Thyroid gland (tissue), 4 donors: ENCODE results near the gene IRF2. TPM values are rescaled to one million over a fixed set of nuclear protein-coding genes. Genes with fewer than 3 reads are reported as not detected.

Source experiments
- DNase-seq, 2 donors: peaks; one replicate each; pipeline ENCODE4 v3.0.0-alpha.2; 2019
- H3K27ac ChIP-seq, 3 donors: fragments of 200-600 bp; sonication (generic); 1 replicate in 2 of 3; 2 replicates in 1 of 3; pipeline ENCODE4 v1.5.1; 2016 to 2019; ENCODE audit warnings: mild to moderate bottlenecking in 1 of 3, moderate library complexity in 1 of 3
- H3K27me3 ChIP-seq: fragments of 200-600 bp; sonication (generic); one replicate; pipeline ENCODE4 v1.5.1; 2019
- H3K36me3 ChIP-seq, 2 donors: fragments of 200-600 bp; sonication (generic); one replicate each; pipeline ENCODE4 v1.5.1; 2016 to 2019
- H3K4me1 ChIP-seq, 2 donors: fragments of 200-600 bp; sonication (generic); one replicate each; pipeline ENCODE4 v1.5.1; 2017 to 2019
- H3K4me3 ChIP-seq, 3 donors: fragments of 200-600 bp; sonication (generic); replicated peaks in 1 of 3; 1 replicate in 2 of 3; 2 replicates in 1 of 3; pipeline ENCODE4 v1.5.1; 2016; ENCODE audit warnings: mild to moderate bottlenecking in 1 of 3
- H3K9me3 ChIP-seq: fragments of 200-600 bp; sonication (generic); one replicate; pipeline ENCODE4 v1.5.1; 2017
- POLR2A ChIP-seq, 2 donors: fragments of 450-650 bp; IDR thresholded peaks; one replicate each; pipeline ENCODE4 v1.6.1; 2017; ENCODE audit warnings: antibody characterized with exemption in 2 of 2, mild to moderate bottlenecking in 2 of 2, moderate library complexity in 1 of 2
- WGBS, 2 donors: methylation state at CpG; one replicate each; pipeline ENCODE4 v1.1.5; 2017; 5-methylcytosine and 5-hydroxymethylcytosine counted together
- intact Hi-C: fragments of 100-400 bp; cut with DNase I; formaldehyde crosslinking; loops from one replicate; pipeline ENCODE4 v1.15.1; 2023
- total RNA-seq, 4 donors: library from RNA; depleted of rRNA; stranded (reverse); fragments of >200 nt; gene quantifications; one replicate each; pipeline ENCODE4 v1.2.3, GENCODE V29; 2016
- TF ChIP-seq, protein P1 (sequence below), 6 experiments: fragments of 200-600 bp in 3 of 6; fragments of 450-650 bp in 3 of 6; sonication (generic) in 3 of 6; IDR thresholded peaks; one replicate each; pipeline ENCODE4 v1.5.1; 2016 to 2019; ENCODE audit warnings: antibody characterized with exemption in 6 of 6, mild to moderate bottlenecking in 2 of 6, inconsistent platforms in 1 of 6, moderate library complexity in 1 of 6

The IRF2 gene
- total RNA-seq, 4 donors from 2014 or later: 24.7 to 39.8 (median 34.5) TPM

DNA sequence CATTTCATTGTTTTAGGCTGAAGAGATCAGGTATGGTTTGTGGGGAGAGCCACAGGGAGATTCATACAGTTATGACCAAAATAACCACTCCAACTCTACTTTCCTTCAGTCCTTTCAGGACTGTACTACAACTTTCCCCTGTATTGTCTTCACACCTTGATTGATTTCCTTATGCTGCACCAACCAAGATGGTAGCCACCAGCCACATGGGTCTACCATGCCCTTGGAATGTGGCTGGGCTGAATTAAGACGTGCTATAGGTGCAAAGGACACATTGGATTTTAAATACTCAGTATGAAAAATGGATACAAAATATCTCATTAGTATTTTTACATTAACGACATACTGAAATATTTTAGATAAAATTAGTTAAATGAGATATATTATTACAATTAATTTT lies 11.2 kb downstream of the IRF2 start:
- Histone ChIP-seq H3K27ac (no peak overlapping the region), H3K4me1 (peaks cover 19 to 27% of the 10 kb centered on the region in 2 donors), H3K36me3 (no peaks in the 10 kb centered on the region), H3K9me3 (no peaks in the 10 kb centered on the region), H3K27me3 (no peaks in the 10 kb centered on the region), H3K4me3 (no peak overlapping the region)
- WGBS, 2 donors: 96 to 98% methylated on average over 2 of the region's 2 CpGs
- intact Hi-C loops: no loop called here
- DNase-seq: no peak
- no peak for TF ChIP-seq POLR2A (IDR thresholded peaks at IDR 0.05)
- TF ChIP-seq, protein P1, sequence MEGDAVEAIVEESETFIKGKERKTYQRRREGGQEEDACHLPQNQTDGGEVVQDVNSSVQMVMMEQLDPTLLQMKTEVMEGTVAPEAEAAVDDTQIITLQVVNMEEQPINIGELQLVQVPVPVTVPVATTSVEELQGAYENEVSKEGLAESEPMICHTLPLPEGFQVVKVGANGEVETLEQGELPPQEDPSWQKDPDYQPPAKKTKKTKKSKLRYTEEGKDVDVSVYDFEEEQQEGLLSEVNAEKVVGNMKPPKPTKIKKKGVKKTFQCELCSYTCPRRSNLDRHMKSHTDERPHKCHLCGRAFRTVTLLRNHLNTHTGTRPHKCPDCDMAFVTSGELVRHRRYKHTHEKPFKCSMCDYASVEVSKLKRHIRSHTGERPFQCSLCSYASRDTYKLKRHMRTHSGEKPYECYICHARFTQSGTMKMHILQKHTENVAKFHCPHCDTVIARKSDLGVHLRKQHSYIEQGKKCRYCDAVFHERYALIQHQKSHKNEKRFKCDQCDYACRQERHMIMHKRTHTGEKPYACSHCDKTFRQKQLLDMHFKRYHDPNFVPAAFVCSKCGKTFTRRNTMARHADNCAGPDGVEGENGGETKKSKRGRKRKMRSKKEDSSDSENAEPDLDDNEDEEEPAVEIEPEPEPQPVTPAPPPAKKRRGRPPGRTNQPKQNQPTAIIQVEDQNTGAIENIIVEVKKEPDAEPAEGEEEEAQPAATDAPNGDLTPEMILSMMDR (IDR thresholded peaks at IDR 0.05): no peak

DNA sequence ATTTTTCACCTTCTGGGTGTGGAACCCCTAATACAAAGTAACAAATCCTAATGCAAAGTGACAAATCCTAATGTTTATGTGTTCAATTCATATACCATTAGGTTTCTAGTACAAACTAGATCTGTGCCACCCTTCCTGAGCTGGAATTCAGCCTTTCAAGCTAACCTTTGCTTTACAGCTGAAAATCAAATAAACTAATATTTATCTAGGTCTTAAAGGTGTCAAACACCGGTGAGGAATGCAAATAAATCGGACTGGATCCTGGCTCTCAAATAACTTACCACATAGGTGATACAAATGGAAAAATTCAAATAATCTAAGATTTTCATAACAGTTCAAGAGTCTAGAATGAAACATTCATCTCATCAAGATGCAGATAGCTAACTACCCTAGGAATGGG lies 11.6 kb downstream of the IRF2 start:
- no peak for DNase-seq
- 82 to 90% methylated on average over 2 of the region's 2 CpGs for WGBS, 2 donors
- intact Hi-C loops: no loop called here
- no peaks in the 10 kb centered on the region for H3K36me3 ChIP-seq
- peaks cover 21 to 27% of the 10 kb centered on the region in 2 donors for H3K4me1 ChIP-seq
- no peaks in the 10 kb centered on the region for H3K9me3 ChIP-seq
- TF ChIP-seq POLR2A (IDR thresholded peaks at IDR 0.05): no peak
- TF ChIP-seq, protein P1 (IDR thresholded peaks at IDR 0.05): no peak
- no peaks in the 10 kb centered on the region for H3K27me3 ChIP-seq
- H3K27ac ChIP-seq: no peak overlapping the region
- no peak overlapping the region for H3K4me3 ChIP-seq

DNA sequence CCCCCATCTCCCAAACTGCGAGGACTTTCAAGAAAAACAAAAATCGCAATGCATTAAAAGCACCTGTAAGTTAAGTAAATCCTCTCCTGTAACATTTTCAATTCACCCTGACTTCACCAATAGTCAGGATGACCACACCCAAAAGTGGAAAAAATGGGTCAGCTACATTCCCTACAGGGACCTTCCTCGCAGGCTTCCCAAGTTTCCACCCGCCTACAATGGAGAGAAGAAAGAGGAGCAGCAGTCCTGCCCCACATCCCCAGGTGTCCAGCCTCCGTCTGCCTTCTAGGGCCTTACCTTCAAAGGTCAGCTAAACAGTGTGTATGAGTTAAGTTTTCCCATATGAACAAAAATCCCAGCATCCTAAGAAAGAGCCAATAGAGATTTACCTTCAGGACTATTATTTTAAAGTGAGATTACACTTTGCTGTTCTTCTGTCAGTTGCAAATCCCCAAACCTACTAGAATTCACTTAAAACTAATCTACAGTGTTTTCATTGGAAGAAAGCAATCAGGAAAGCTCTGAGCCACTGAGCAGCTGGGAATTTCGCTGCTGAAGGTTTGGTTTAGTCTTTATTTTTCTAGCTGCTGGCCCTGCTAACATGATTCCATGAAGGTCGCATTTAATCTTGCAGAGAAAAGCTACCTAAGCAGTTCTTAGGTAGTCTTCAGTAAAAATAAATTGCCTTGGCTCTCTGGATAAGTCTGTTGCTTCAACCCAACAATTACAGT lies 12.5 kb downstream of the IRF2 start:
- intact Hi-C loops: no loop called here
- H3K4me3 ChIP-seq: no peak overlapping the region
- no peaks in the 10 kb centered on the region for H3K36me3 ChIP-seq
- no peak for DNase-seq
- H3K9me3 ChIP-seq: no peaks in the 10 kb centered on the region
- H3K27ac ChIP-seq: no peak overlapping the region
- 43 to 44% methylated on average over 7 of the region's 7 CpGs for WGBS, 2 donors
- H3K27me3 ChIP-seq: no peaks in the 10 kb centered on the region
- H3K4me1 ChIP-seq: peaks cover 24 to 27% of the 10 kb centered on the region in 2 donors
- TF ChIP-seq, protein P1 (IDR thresholded peaks at IDR 0.05): no peak
- no peak for TF ChIP-seq POLR2A (IDR thresholded peaks at IDR 0.05)

DNA sequence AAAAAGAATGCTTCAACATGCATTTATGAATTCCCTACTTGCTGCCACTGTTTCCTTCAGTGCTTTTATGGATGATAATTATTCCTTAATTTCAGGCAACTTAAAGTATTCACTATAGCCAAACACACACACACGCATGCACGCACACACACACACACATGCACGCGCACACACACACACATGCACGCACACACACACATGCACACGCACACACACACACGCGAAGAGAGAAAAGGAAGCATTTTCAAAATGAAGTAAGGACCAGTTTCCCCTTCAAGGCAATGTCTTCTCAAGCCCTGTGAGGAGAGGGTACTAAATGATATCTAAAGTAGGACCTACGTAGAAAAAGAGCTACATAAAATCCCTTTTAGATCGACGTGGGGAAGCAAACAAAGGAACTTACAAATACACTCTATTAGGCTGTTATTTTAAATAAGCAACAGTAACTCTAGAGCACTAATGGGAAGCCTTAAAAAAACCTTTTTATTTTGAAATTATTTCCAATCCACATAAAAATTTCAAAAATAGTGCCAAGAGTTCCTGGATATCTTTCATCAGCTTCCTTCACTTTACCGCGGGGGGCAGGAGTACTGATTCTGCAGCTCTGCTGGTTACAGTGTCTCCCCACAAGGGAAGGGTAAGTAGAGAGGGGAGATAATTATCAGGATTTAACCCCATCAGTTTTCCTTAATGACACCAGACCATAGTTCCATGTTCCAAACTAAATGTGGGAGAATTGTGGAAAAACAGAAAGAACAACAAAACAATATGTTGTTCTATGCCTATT lies 13.7 kb downstream of the IRF2 start:
- Histone ChIP-seq H3K4me3 (no peak overlapping the region), H3K9me3 (no peaks in the 10 kb centered on the region), H3K27ac (no peak overlapping the region), H3K36me3 (no peaks in the 10 kb centered on the region), H3K4me1 (peaks cover 24 to 27% of the 10 kb centered on the region in 2 donors), H3K27me3 (no peaks in the 10 kb centered on the region)
- intact Hi-C loops: no loop called here
- 77 to 82% methylated on average over 13 of the region's 13 CpGs for WGBS, 2 donors
- DNase-seq: no peak
- no peak for TF ChIP-seq POLR2A (IDR thresholded peaks at IDR 0.05)
- TF ChIP-seq, protein P1 (IDR thresholded peaks at IDR 0.05): no peak

DNA sequence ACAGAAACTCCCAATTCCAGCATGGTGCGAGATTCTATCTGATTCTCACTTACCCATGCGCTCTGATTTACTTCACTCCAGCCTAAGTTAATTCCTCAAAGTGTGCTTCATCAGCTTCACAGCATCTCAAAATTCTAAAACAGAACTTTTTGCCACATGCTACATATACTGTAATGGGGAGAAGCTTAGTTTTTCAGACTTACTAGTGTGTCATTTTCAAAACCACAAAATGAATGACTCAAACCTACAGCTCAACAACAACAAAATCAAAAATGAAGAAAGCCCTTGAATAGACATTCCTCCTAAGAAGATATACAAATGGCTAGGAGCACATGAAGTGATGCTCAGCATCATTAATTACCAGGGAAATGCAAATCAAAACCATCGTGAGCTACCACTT lies 14.9 kb downstream of the IRF2 start:
- no peak overlapping the region for H3K27ac ChIP-seq
- H3K4me3 ChIP-seq: no peak overlapping the region
- no peaks in the 10 kb centered on the region for H3K36me3 ChIP-seq
- H3K27me3 ChIP-seq: no peaks in the 10 kb centered on the region
- peaks cover 29 to 32% of the 10 kb centered on the region in 2 donors for H3K4me1 ChIP-seq
- TF ChIP-seq, protein P1 (IDR thresholded peaks at IDR 0.05): no peak
- no peak for TF ChIP-seq POLR2A (IDR thresholded peaks at IDR 0.05)
- WGBS, 2 donors: 93 to 96% methylated on average over 3 of the region's 3 CpGs
- DNase-seq: no peak
- no peaks in the 10 kb centered on the region for H3K9me3 ChIP-seq
- intact Hi-C loops: no loop called here
